ENCODE data around the gene ZSCAN23. TPM values are rescaled to one million over a fixed set of nuclear protein-coding genes. Genes with fewer than 3 reads are reported as not detected.
"Not testable (repeated sequence)": the region's sequence is repeated elsewhere in the genome, so short reads cannot be mapped to it uniquely, and the experiment has no call there.

ZSCAN23 gene
- 1 to 10 TPM; 1.3 TPM for total RNA-seq

DNA sequence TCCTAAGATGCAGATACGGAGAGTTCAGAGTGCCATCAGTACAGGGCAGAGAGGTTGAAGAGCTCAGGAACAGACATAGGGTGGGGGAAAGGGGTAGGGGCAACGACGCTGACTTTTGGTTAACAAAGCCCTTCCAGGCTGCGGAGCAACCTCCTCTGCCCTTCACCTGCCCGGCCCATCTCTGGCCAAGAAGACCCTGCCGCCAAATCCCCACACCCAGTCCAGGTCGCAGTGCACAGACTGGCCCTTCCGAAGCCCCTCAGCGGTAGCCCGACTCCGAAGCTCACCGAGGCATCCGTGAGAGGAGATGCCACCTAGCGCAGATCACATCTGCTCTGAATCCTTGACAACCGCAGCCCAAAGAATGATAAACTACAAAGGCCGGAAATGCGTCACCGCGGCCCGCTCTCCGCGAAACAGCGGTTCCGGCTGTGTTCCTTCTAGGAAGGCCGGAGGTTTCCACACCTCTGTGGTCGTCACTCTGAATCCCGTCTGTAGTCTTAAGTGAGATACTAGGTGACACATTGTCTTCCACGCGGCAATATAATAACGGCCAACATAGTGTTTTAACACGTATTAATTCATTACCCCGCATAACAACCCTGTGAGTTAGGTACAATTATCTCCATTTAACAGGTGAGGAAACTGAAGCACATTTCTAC, at the start of gene ZSCAN23:
ZSCAN23 (minus strand) TSS at position 380 of the 662 bp plus-strand sequence. CDS start 7,225 bp downstream, outside the sequence.
- ChIA-PET POLR2A (no interaction called here), CTCF (no interaction called here)

DNA sequence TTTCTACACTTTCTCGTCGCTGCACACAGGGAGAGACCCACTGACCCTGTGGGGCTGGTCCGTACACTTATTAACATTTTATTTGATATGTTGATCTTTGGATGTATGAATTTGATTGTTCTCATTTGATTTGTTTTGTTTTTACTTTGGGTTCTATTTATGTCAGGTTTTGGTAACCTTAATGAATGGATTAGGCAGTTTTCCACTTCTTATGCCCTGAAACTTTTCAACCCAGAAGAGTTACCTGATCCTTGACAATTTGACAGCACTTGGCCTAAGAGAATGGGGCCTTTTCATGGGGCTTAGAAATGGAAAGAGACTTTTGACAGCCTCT, 48.7 kb upstream of the ZSCAN23 start:
- CTCF ChIA-PET, result no interaction called here
- POLR2A ChIA-PET, result no interaction called here

DNA sequence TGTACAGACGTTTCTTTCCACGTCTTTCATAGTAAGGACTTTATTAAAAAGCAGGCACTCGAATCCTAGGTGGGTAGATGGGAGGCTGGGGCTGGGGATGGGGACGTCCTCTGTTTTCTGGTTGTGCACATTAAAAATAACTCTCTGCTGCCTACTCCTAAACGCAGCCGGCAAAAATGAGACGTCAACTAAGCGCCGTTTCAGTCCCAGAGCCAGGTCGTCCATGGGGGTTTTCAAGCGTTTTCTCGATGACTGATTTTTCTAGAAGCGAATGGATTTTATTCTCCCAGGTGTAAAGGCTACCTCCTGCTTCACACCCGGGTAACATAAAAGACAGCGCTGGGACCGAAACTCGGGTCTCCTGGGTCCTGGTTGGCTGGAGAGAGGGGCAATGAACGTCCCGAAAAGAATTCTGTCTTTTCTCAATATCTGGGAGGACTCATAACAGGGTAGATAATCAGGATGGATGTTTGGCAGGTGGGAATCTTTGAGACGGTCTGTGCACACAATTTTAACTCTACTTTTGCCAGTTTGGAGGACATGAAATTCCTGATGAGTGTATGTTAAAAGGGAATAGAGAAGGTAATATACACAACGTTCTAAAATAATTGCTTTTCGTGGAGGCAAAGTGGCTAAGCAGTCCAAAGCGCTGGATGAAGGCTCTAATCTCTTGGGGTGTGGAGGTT, 47.1 kb upstream of the ZSCAN23 start:
- ChIA-PET CTCF (no interaction called here), POLR2A (no interaction called here)

DNA sequence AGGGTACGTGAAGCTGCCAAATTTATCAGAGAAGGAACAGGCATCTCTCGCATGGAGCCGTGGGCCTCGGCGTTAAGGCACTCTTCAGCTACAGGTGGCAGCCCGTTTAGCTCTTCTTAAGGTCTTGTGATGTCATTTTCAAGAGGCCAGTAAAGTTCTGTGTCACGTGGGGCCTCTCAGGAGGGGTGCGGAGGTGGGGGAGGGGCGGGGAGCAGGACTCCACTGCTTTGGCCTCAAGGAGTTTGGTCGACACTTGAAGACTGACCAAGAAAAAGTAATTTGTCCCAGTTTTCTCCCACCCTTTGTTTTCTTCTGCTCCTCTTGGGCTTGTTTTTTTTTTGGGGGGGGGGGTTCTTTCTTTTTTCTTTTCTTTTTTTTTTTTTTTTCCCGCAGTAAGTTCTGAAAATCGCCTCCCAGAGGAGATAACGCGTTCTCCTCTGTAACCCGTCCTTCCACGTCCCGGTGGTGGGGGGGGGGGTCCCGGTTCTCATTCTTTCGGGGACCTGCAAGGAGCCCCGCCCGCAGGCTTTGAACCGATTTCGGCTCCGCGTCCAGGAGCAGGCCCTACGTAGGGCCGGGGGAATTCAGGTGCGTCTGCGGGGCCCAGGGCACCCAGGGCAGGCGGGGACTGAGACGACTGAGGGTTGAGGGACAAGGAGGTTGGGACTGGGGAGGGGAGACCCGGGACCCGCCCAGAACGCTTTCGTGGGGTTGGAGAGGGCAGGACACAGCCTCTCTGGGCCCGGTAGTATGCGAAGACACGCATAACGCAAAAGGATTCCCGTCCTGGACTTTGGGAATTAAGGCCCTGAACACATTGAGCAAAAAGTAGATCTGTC, 46.3 kb upstream of the ZSCAN23 start:
- POLR2A ChIA-PET, result interaction anchor here (0.7 kb wide), 1 partner anchor 133 kb away, joined by 5 read pairs; no protein-coding TSS in a partner anchor
- CTCF ChIA-PET, result interaction anchor here (0.6 to 0.7 kb wide), 2 partner anchors 105 to 310 kb away, joined by 4 to 6 read pairs; no protein-coding TSS in a partner anchor

DNA sequence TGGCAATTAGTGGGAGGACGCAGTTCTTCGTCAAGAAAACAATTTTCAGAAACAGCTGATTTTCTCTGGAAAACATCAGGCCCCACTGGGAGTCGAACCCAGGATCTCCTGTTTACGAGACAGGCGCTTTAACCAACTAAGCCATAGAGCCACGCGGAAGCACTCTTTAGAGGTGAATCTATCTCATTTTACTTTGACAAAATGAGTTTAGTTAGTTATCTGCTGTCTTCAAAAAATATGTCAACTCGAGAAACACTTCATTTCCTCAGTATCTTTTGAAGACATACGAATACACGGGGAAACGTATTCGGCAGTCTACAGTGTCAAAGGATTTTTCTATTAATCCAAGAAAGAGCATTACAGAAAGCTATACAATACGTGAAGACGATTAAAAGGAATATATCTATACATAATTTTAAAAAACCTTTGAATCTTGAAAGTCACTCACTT, 45.6 kb upstream of the ZSCAN23 start:
- POLR2A ChIA-PET, result interaction anchor here (0.7 kb wide), 1 partner anchor 133 kb away, joined by 5 read pairs; no protein-coding TSS in a partner anchor
- CTCF ChIA-PET, result interaction anchor here (0.6 to 0.7 kb wide), 2 partner anchors 105 to 309 kb away, joined by 4 to 6 read pairs; no protein-coding TSS in a partner anchor

DNA sequence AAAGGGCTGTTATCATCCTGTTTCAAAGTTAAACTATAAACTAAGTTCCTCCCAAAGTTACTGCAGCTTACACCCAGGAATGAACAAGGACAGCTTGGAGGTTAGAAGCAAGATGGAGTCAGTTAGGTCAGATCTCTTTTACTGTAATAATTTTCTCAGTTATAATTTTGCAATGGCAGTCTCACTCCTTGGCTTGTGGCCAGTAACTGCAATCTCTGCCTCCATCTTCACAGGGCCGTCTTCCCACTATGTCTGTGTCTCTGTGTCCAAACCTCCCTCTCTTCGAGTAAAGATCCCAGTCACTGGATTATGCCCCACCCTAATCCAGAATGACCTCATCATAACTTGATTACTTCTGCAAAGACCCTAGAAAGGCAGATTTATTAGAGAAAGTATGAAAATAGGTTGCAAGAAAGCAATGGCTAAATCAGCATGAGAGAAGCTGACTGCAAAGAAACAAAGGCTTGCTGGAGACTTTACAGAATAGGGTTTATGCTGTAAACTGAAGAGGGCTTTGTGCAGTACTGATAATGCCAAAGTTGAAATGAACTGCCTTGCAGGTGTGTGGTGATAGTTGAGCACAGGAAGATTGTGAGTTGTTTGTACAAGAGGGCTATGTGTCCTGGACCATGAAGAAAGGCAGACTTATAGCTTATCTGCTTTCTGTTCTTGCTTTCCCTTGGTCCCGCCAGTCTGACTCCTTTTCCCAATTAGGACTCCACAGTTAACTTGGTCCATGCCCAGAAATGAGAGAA, 43.9 kb upstream of the ZSCAN23 start:
- CTCF ChIA-PET, result no interaction called here
- POLR2A ChIA-PET, result no interaction called here

DNA sequence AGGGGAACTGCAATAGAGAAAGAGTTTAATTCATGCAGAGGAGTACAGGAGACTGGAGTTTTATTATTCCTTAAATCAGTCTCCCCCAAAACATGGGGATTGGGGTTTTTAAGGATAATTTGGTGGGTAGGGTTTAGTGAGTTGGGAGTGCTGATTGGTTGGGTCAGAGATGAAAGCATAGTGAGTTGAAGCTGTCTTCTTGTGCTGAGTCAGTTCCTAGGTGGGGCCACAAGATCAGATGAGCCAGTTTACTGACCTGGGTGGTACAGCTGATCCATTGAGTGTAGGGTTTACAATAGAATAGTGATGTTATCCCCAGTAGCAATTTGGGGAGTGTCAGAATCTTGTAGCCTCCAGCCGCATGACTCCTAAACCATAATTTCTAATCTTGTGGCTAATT, 43.2 kb upstream of the ZSCAN23 start:
- ChIA-PET POLR2A (no interaction called here), CTCF (no interaction called here)

DNA sequence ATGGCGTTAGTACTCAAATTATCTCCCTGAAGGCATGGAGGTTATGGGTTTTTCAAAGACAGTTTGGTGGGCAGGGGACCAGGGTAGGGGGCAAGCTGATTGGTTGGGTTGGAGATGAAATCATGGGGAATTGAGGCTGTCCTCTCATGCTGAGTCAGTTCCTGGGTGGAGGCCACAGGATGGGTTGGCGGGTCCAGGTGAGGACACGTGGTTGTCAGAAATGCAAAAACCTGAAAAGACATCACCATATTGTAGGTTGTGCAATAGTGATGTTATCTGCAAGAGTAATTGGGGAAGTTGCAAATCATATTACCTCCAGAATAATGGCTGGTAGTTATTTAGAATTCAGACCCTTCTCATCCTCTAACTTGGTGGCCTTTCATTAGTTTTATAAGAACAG, 42.2 kb upstream of the ZSCAN23 start:
- POLR2A ChIA-PET, result no interaction called here
- CTCF ChIA-PET, result no interaction called here

DNA sequence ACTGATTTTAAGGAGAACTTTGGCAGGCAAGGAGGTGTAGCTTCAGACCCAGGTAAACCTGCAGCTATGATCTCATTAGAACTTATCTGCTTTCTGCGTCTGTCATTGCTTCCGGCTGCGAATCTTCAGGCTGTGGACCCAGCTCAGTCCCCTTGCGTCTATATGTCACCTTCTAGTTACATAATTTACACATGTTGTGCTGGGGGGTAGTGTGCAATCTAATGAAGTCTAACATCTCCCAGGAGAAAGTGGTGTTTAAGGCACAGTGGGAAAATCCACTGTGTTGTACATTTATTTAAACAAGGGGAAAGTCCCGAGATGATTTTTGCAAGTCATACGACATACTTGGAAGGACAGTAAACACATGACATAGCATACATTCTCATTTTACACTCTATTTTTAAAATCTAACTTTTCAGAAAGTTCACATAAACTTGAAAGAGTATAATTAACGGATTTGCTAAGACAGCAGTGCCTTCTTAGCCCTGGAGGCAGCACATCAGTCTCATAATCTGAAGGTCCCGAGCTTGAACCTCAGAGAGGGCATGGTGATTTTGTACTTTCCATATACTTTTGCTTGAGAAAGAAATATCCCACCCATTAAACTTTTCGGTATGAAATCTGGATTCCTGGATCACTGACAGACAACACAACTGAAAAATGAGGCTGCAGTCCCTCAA, 37.1 kb upstream of the ZSCAN23 start:
- ChIA-PET POLR2A (no interaction called here), CTCF (no interaction called here)

DNA sequence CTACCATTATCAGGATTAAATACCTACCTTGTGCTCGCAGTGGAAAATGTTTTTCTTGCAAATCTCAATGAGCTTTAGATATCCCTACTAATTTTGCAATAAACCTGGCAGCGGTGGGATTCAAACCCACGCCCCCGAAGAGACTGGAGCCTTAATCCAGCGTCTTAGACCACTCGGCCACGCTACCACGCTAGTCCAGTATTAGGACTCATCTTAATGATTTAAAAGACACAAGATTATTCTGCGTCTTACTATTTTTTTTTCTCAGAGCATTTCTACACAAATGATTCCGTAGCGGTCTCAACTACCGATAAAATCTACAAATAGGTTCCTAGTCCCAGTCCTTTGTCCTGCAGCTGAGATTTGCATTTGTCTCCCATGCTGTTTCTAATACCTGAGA, 35.2 kb upstream of the ZSCAN23 start:
- POLR2A ChIA-PET, result no interaction called here
- CTCF ChIA-PET, result no interaction called here

DNA sequence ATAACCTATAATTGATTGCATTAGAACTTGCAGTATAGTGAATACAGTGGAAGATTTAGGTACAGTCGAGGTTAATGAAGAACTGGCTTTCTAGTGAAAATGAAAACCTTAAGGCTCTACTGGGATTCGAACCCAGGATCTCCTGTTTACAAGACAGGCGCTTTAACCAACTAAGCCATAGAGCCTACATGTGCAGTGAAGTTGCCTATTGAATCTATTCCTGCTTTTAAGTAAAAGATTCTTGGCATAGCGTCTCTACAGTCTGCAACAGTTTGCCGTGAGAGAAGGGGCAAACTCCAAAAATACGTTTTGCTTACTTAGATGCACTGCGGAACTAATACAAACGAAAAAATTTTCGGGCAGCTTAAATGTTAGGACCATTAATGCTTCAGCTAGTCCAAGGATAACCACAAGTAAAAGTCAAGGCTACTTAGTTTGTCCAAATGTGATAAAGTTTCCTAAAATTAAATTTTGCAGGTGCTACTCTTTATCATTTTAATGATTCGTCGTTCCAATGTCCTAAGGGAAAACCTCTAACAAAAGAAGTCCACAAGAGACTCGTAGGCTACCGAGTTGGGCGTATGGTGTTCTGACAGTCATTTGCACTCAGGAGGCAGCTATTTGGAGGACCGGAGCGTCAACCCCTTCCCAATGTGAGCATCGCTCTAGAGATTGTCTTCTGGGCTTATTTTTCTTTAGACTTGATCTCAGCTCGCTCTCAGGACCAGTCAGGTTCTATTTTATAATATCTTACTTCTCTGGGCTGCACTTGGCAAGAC, 31.3 kb upstream of the ZSCAN23 start:
- ChIA-PET CTCF (no interaction called here), POLR2A (no interaction called here)

DNA sequence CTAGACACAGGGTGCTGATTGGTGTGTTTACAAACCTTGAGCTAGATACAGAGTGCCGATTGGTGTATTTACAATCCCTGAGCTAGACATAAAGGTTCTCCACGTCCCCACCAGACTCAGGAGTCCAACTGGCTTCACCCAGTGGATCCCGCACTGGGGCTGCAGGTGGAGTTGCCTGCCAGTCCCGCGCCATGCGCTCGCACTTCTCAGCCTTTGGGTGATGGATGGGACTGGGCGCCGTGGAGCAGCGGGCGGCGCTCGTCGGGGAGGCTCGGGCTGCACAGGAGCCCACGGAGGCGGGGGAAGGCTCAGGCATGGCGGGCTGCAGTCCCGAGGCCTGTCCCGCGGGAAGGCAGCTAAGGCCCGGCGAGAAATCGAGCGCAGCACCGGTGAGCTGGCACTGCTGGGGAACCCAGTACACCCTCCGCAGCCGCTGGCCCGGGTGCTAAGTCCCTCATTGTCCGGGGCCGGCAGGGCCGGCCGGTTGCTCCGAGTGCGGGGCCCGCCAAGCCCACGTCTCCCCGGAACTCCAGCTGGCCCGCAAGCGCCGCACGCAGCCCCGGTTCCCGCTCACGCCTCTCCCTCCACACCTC, 26.0 kb upstream of the ZSCAN23 start:
- CTCF ChIA-PET, result interaction anchor here (0.6 kb wide), 1 partner anchor 600 kb away, joined by 3 read pairs; no protein-coding TSS in a partner anchor
- POLR2A ChIA-PET, result not testable (repeated sequence)

DNA sequence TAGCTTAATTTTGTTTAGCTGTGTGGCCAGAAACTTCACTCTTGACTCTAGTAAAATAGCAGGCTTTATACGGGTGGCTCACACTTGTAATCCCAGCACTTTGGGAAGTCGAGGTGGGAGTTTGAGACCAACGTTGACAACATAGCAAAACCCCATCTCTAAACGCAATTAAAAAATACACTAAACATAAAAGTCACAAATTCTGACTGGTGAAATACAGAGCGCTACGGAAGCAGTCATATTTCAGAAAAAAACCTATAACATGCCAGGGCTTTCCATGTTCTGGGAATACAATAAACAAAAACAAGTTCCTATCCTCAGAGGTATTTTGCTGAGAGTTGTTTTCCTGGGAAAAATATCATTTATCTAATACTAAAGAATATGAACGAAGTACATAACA, 24.8 kb upstream of the ZSCAN23 start:
- ChIA-PET CTCF (no interaction called here), POLR2A (no interaction called here)

DNA sequence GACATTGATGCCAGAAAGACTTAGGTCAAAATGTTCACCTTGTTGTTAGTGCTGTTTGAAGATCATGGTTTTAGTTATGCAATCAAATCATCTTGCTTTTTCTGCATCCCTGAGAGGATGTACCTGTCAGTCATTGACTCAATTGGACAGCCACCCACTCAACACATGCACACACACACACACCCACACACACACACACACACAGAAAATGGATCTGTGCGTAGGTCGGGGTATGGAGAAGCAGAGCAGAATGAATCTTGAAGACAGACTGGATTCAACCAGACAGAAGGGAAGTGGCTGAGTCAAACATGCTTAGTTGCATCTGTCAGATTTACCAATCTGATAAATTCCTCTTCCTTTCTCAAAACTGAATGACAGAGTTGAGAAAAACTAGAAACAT, 19.1 kb upstream of the ZSCAN23 start:
- ChIA-PET CTCF (no interaction called here), POLR2A (no interaction called here)

DNA sequence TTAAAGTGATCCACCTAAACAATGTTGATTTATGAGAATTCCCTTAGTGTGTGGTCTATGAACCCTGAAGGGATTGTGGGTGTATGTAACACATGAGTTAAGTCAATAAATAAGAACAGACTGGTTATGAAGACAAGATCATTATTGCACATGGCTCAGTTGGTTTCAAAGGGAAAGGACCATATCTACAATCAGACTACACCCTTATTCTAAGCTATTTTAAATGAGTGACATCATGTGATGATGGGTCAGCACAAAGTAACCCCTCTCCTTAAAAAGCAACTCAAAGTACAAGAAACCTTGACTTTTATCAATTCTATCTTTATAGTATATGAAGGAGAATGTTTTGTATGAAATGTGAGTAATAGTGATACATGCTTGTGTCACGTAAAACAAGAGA, 15.3 kb upstream of the ZSCAN23 start:
- POLR2A ChIA-PET, result no interaction called here
- CTCF ChIA-PET, result no interaction called here

DNA sequence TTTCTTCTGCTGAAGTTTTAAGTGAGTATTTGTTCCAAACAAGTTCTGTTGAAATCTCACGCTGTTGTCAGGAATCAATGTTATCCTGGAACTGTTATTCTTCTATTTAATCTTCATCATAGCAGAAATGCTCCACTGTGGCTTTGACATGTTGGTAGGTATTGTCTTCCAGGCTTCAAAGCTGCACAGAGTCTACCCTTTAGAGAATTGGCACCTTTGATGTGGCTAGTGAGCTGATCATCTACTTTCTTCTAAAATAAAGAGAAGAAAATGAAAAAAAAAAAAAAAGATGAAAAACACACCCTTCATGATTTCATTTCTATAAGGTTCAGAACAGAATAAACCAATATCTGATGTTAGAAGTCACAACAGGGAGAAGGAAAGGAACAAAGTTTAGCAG, 5.8 kb upstream of the ZSCAN23 start:
- ChIA-PET CTCF (interaction anchor here (0.6 to 0.7 kb wide), 2 partner anchors 43 to 280 kb away, joined by 3 to 4 read pairs; no protein-coding TSS in a partner anchor), POLR2A (no interaction called here)

DNA sequence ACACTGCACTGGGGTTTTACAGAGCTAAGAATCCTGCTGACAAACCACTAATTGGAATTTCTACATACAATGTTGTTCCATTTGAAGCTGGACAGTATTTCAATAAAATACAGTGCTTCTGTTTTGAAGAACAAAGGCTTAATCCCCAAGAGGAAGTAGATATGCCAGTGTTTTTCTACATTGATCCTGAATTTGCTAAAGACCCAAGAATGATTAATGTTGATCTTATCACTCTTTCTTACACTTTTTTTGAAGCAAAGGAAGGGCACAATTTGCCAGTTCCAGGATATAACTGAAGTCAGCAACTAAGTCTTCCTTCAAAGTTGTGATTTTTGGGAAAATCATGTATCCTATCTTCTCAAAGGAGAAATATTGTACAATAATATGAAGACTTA, 4.2 kb upstream of the ZSCAN23 start:
- CTCF ChIA-PET, POLR2A ChIA-PET: not testable (repeated sequence)

DNA sequence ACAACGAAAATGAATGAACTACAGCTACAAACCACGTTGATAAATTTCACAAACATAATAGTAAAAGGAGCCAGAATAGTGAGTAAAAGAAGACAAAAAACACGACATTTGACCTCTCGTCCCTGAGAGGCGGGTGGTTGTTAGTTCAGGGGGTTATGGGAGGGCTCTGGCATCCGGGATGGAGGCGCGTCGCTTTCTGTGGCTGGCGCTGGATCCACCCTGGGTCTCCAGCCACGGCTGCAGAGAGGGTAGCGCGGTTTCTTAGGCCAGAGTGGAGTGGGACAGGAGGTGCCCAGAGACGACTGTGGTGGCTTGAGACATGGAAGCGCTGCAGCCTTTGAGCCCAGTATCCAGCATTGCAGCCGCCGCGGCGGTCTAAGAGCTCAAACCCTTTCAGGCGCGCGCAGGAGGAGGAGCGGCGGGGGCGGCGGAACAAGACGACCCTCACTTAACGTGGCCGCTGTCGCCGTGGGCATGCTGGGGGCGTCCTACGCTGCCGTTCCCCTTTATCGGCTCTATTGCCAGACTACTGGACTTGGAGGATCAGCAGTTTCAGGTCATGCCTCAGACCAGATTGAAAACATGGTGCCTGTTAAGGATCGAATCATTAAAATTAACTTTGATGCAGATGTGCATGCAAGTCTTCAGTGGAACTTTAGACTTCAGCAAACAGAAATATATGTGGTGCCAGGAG, 3.7 kb upstream of the ZSCAN23 start:
- ChIA-PET POLR2A (no interaction called here), CTCF (no interaction called here)
